ENCODE data around the gene PARP16. TPM values are rescaled to one million over a fixed set of nuclear protein-coding genes. Genes with fewer than 3 reads are reported as not detected.
A peak's percentile ranks its signal among the peaks of the same experiment; 100 is the strongest.

PARP16 gene
- total RNA-seq, 2 donors from 2014 or later = 19.8 to 22.0 TPM

DNA sequence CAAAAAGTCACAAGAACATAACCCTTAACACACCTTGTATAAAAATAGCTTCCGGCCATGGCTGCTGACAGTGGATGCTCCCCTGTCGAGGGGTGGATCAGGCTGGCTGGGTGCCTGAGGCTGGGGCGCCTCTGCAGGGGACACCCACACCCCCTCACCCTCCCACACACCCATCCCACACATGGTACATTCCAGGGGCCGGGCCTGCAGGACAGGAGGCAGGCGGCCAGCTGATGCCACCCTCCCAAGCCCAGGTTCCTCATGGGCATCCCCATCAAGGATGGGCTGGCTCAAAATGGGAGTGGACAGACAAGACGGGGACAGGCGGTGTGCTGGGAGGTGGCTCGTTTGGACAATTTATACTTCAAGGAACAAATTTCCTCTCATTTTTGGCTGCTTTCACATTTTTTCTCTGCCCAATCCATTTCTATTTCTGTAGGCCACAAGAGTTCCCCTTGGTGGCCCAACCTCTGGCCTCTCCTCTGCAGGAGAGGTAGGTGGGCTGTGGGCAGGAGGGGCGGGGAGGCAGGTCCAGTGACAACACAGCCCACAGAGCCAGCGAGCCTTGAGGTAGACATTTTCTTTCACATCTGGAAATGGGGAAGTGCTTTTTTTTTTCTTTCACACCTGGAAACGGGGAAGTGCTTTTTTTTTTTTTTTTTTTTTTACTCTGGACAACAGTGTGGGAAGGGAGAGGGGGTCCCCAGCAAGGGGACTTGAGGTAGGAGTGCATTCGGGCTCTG, 41.1 kb upstream of the PARP16 start:
- ATAC-seq (replicated peaks) = no peak
- Mint-ChIP-seq H3K27me3 (no peaks in the 10 kb centered on the region), H3K4me3 (no peak overlapping the region), H3K9me3 (no peaks in the 10 kb centered on the region), H3K36me3 (ENCODE audit: low read depth) (no peaks in the 10 kb centered on the region), H3K27ac (no peak overlapping the region), H3K4me1 (no peaks in the 10 kb centered on the region)

DNA sequence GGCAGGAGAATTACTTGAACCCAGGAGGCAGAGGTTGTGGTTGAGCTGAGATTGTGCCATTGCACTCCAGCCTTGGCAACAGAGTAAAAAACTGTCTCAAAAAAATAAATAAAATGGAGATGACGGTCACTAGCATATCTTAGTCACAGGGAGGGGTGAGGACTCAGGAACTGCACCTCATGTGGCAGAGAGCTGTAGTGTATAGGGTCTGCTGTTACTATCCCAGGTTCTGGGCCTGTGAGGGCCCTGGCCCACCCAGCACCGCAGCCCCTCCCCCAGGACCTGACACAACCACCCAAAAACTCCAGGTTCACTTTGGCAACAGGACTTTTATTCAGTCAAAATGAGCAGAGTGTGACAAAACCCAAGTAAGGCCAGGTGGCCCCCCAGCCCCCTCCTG, 40.1 kb upstream of the PARP16 start:
- no peaks in the 10 kb centered on the region for H3K4me1 Mint-ChIP-seq
- no peak overlapping the region for H3K4me3 Mint-ChIP-seq
- no peaks in the 10 kb centered on the region for H3K36me3 Mint-ChIP-seq (ENCODE audit: low read depth)
- H3K27me3 Mint-ChIP-seq = no peaks in the 10 kb centered on the region
- no peak for ATAC-seq (replicated peaks)
- no peaks in the 10 kb centered on the region for H3K9me3 Mint-ChIP-seq
- H3K27ac Mint-ChIP-seq = no peak overlapping the region

- Mint-ChIP-seq H3K27ac (no peak overlapping the region), H3K27me3 (no peaks in the 10 kb centered on the region), H3K4me3 (no peak overlapping the region), H3K9me3 (no peaks in the 10 kb centered on the region), H3K4me1 (no peaks in the 10 kb centered on the region), H3K36me3 (ENCODE audit: low read depth) (no peaks in the 10 kb centered on the region)
- ATAC-seq (replicated peaks) = no peak
Measured at GRCh38 chr15:65326117-65326526, 39.4 kb upstream of the PARP16 start.

- Mint-ChIP-seq H3K27me3 (peaks cover 3% of the 10 kb centered on the region), H3K36me3 (ENCODE audit: low read depth) (no peaks in the 10 kb centered on the region), H3K4me1 (no peaks in the 10 kb centered on the region), H3K27ac (no peak overlapping the region), H3K9me3 (no peaks in the 10 kb centered on the region), H3K4me3 (no peak overlapping the region)
- no peak for ATAC-seq (replicated peaks)
Measured at GRCh38 chr15:65323071-65323511, 36.4 kb upstream of the PARP16 start.

GRCh38 chr15:65318870-65319356, 32.2 kb upstream of the PARP16 start:
- H3K27ac Mint-ChIP-seq = no peak overlapping the region

GRCh38 chr15:65312400-65312916, 25.8 kb upstream of the PARP16 start:
- ATAC-seq (replicated peaks) = no peak
- H3K4me1 Mint-ChIP-seq = no peaks in the 10 kb centered on the region
- no peak overlapping the region for H3K27ac Mint-ChIP-seq
- H3K4me3 Mint-ChIP-seq = no peak overlapping the region
- peaks cover 4% of the 10 kb centered on the region for H3K27me3 Mint-ChIP-seq
- H3K36me3 Mint-ChIP-seq (ENCODE audit: low read depth) = no peaks in the 10 kb centered on the region
- H3K9me3 Mint-ChIP-seq = no peaks in the 10 kb centered on the region

More at GRCh38 chr15:65318870-65319356, 32.2 kb upstream of the PARP16 start:
- no peaks in the 10 kb centered on the region for H3K4me1 Mint-ChIP-seq
- peaks cover 7% of the 10 kb centered on the region for H3K27me3 Mint-ChIP-seq
- peak; percentile 99 for ATAC-seq (replicated peaks)
- no peaks in the 10 kb centered on the region for H3K9me3 Mint-ChIP-seq
- H3K4me3 Mint-ChIP-seq = no peak overlapping the region
- no peaks in the 10 kb centered on the region for H3K36me3 Mint-ChIP-seq (ENCODE audit: low read depth)

DNA sequence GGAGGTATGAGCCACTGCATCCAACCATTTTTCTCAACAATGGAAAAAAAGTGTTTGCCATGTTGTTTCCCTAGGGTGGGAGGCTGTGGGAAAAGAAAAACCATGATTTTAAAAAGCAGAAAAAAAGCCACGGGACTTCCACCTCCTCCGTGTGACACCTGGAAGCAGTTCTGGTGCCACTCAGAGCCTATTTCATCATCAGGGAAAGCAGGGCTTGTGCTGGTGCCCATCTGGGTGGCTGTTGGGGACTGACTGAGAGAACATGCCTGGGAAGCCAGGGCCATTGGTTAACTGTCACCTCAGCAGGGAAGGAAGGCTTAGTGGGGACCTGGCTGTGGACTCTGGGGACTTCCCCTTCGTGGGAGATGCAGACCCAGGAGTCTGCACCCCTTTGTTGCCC, 25.1 kb upstream of the PARP16 start:
- Mint-ChIP-seq H3K4me1 (no peaks in the 10 kb centered on the region), H3K9me3 (no peaks in the 10 kb centered on the region), H3K27ac (no peak overlapping the region), H3K27me3 (peaks cover 4% of the 10 kb centered on the region), H3K36me3 (ENCODE audit: low read depth) (no peaks in the 10 kb centered on the region), H3K4me3 (no peak overlapping the region)
- no peak for ATAC-seq (replicated peaks)

- Mint-ChIP-seq H3K36me3 (ENCODE audit: low read depth) (no peaks in the 10 kb centered on the region), H3K4me1 (no peaks in the 10 kb centered on the region), H3K27me3 (peaks cover 4% of the 10 kb centered on the region), H3K27ac (no peak overlapping the region), H3K4me3 (no peak overlapping the region), H3K9me3 (no peaks in the 10 kb centered on the region)
- ATAC-seq (replicated peaks) = no peak
Measured at GRCh38 chr15:65310431-65311137, 23.9 kb upstream of the PARP16 start.

DNA sequence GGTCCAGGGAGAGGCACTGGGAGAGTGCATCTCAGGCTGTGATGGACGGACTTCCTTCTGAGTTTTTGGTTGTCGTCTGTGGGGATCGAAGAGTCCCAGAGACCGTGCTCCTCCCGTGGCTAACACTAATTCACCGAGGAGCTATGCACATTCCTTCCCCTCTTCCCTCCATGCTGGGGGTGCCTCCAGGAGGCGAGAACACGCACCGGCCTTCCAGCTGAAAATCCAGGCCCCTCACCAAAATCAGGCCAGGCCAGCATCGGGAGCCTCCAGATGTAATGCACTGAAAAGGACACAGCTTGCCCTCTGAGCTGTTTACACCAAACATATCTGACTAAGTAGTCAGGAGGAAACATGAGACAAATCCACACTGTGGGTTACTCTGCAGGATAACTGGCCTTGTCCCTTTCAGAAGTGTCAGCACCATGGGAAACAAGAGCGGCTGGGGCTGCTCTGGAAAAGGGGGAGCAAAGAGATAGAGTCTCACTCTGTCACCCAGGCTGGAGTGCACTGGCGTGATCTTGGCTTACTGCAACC, 23.3 kb upstream of the PARP16 start:
- Mint-ChIP-seq H3K4me1 (peaks cover 2% of the 10 kb centered on the region), H3K4me3 (no peak overlapping the region), H3K27me3 (no peaks in the 10 kb centered on the region), H3K9me3 (no peaks in the 10 kb centered on the region), H3K36me3 (ENCODE audit: low read depth) (peaks cover 4% of the 10 kb centered on the region), H3K27ac (no peak overlapping the region)
- no peak for ATAC-seq (replicated peaks)

- no peak overlapping the region for H3K27ac Mint-ChIP-seq
- H3K9me3 Mint-ChIP-seq = no peaks in the 10 kb centered on the region
- no peak for ATAC-seq (replicated peaks)
- no peaks in the 10 kb centered on the region for H3K27me3 Mint-ChIP-seq
- H3K36me3 Mint-ChIP-seq (ENCODE audit: low read depth) = peaks cover 15% of the 10 kb centered on the region
- peaks cover 11% of the 10 kb centered on the region for H3K4me1 Mint-ChIP-seq
- no peak overlapping the region for H3K4me3 Mint-ChIP-seq
Measured at GRCh38 chr15:65307978-65308377, 21.3 kb upstream of the PARP16 start.

DNA sequence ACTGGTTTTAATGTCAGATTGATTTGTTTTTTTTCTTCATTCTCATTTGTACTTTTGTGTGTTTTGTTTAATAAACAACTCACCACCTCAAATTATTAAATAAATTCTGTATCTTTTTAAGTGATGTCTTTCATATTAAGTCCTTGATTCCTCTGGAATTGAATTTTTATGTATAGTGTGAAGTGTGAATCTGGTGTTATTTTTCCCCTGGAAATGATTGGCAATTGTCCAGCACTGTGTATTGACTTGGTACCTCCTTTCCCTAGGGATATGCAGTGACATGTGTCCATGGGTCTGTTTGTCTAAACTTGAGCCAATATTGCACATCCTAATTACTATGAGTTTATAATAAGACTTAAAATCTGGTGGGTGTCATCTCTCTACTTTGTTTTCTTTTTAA, 19.9 kb upstream of the PARP16 start:
- no peaks in the 10 kb centered on the region for H3K27me3 Mint-ChIP-seq
- H3K4me3 Mint-ChIP-seq = peak overlapping the region; percentile 31
- peaks cover 15% of the 10 kb centered on the region for H3K36me3 Mint-ChIP-seq (ENCODE audit: low read depth)
- H3K9me3 Mint-ChIP-seq = no peaks in the 10 kb centered on the region
- no peak for ATAC-seq (replicated peaks)
- H3K27ac Mint-ChIP-seq = peak overlapping the region; percentile 48
- H3K4me1 Mint-ChIP-seq = peaks cover 11% of the 10 kb centered on the region

DNA sequence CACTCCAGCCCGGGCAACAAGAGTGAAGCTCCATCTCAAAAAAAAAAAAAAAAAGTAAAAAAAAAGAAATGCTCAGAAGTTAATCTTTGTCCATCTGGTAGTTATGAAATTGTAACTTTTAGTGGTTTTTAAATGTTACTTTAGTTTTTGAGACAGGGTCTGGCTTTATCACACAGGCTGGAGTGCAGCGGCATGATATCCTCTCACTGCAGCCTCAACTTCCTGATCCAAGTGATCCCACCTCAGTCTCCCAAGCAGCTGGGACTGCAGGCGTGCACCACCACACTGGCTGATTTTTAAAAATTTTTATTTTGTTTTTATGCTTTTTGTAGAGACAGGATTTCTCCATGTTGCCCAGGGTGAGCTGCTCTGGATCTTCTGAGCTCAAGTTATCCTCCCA, 19.1 kb upstream of the PARP16 start:
- Mint-ChIP-seq H3K9me3 (no peaks in the 10 kb centered on the region), H3K27me3 (no peaks in the 10 kb centered on the region), H3K36me3 (ENCODE audit: low read depth) (peaks cover 15% of the 10 kb centered on the region), H3K4me1 (peaks cover 11% of the 10 kb centered on the region), H3K4me3 (peak overlapping the region; percentile 31), H3K27ac (peak overlapping the region; percentile 48)
- ATAC-seq (replicated peaks) = no peak

DNA sequence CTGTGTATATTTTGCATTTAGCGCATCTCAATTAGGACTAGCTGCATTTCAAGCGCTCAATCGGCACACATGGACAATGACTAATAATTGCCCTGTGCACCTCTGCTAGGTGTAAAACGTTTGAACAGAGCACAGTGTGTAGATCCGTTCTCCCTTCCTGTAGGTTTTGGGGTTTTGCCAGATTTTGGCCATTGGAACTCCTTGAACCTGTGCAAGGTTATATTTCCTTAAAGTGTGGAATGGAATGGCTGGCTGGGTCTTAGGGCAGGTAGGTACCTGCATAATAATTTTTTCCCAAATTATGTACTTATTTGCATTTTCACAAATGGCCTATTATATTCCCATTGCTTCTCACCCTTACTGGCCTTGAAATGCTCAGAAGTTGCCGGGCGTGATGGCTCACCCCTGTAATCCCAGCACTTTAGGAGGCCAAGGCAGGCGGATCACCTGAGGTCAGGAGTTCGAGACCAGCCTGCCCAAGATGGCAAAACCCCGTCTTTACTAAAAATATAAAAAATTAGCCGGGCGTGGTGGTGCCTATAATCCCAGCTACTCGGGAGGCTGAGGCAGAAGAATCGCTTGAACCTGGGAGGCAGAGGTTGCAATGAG, 18.6 kb upstream of the PARP16 start:
- H3K27me3 Mint-ChIP-seq = no peaks in the 10 kb centered on the region
- ATAC-seq (replicated peaks) = no peak
- peaks cover 20% of the 10 kb centered on the region for H3K36me3 Mint-ChIP-seq (ENCODE audit: low read depth)

GRCh38 chr15:65304381-65305149, 17.9 kb upstream of the PARP16 start, which contains the start of gene RNU5B-1:
Gene RNU5B-1 (plus strand): TSS chr15:65304677.
- H3K4me1 Mint-ChIP-seq = peaks cover 16% of the 10 kb centered on the region
- peak within 1 kb of the TSS; percentile 100 for H3K27ac Mint-ChIP-seq
- H3K36me3 Mint-ChIP-seq (ENCODE audit: low read depth) = peaks cover 23% of the 10 kb centered on the region
- no peaks in the 10 kb centered on the region for H3K27me3 Mint-ChIP-seq
- ATAC-seq (replicated peaks) = peak; percentile 75
- no peaks in the 10 kb centered on the region for H3K9me3 Mint-ChIP-seq
- peak within 1 kb of the TSS; percentile 93 for H3K4me3 Mint-ChIP-seq

More for the DNA sequence above, 18.6 kb upstream of the PARP16 start:
- Mint-ChIP-seq H3K9me3 (no peaks in the 10 kb centered on the region), H3K4me3 (peak overlapping the region; percentile 93), H3K27ac (peak overlapping the region; percentile 100), H3K4me1 (peaks cover 13% of the 10 kb centered on the region)
